H9 (cell line): ENCODE measurements around the gene ACKR1. TPM values are rescaled to one million over a fixed set of nuclear protein-coding genes. Genes with fewer than 3 reads are reported as not detected.

ENCODE experiments used
- DNase-seq: peaks from one replicate; pipeline ENCODE4 v3.0.0-alpha.2; 2017
- H2AFZ ChIP-seq: one replicate; pipeline ENCODE4 v1.6.1; 2013; ENCODE audit warnings: mild to moderate bottlenecking, low read length, control low read depth, moderate library complexity
- H2AK5ac ChIP-seq: 2 replicates; pipeline ENCODE4 v1.6.1; 2013; ENCODE audit warnings: low read length, control low read depth, mixed read lengths; ENCODE audit not compliant: insufficient read length
- H2BK120ac ChIP-seq: one replicate; pipeline ENCODE4 v1.6.1; 2013; ENCODE audit warnings: low read depth, mild to moderate bottlenecking, low read length, control low read depth, inconsistent platforms; ENCODE audit not compliant: poor library complexity, severe bottlenecking
- H2BK12ac ChIP-seq: 2 replicates; pipeline ENCODE4 v1.6.1; 2013; ENCODE audit warnings: low read length, control low read depth, mixed read lengths, low read depth; ENCODE audit not compliant: insufficient read length
- H2BK15ac ChIP-seq: 2 replicates; pipeline ENCODE4 v1.6.1; 2013; ENCODE audit warnings: low read depth, low read length, control low read depth
- H2BK20ac ChIP-seq: one replicate; pipeline ENCODE4 v1.6.1; 2013; ENCODE audit warnings: low read depth, mild to moderate bottlenecking, low read length, control low read depth, inconsistent platforms; ENCODE audit not compliant: poor library complexity, severe bottlenecking
- H2BK5ac ChIP-seq: 2 replicates; pipeline ENCODE4 v1.6.1; 2013; ENCODE audit warnings: low read length, control low read depth, mixed read lengths; ENCODE audit not compliant: insufficient read length
- H3K14ac ChIP-seq: 2 replicates; pipeline ENCODE4 v1.6.1; 2013; ENCODE audit warnings: low read length, control low read depth; ENCODE audit not compliant: insufficient read depth
- H3K18ac ChIP-seq: 2 replicates; pipeline ENCODE4 v1.6.1; 2013; ENCODE audit warnings: low read depth, mild to moderate bottlenecking, mixed read lengths, low read length, control low read depth; ENCODE audit not compliant: insufficient read length
- H3K23ac ChIP-seq: 2 replicates; pipeline ENCODE4 v1.6.1; 2013; ENCODE audit warnings: low read length, control low read depth, mixed read lengths, low read depth; ENCODE audit not compliant: insufficient read length
- H3K23me2 ChIP-seq: 2 replicates; pipeline ENCODE4 v1.6.1; 2013; ENCODE audit warnings: low read depth, mild to moderate bottlenecking, mixed read lengths, low read length, control low read depth; ENCODE audit not compliant: insufficient read length, poor library complexity, severe bottlenecking
- H3K27ac ChIP-seq: 2 replicates; pipeline ENCODE4 v1.5.1; 2013; ENCODE audit warnings: low read length, control low read depth, mixed read lengths, low read depth; ENCODE audit not compliant: insufficient read length
- H3K27me3 ChIP-seq: 2 replicates; pipeline ENCODE4 v1.6.1; 2013; ENCODE audit warnings: low read length, control low read depth, inconsistent platforms; ENCODE audit not compliant: insufficient read depth
- H3K4ac ChIP-seq: 2 replicates; pipeline ENCODE4 v1.6.1; 2013; ENCODE audit warnings: low read depth, mild to moderate bottlenecking, control low read depth, inconsistent platforms, low read length, moderate library complexity
- H3K4me1 ChIP-seq: 2 replicates; pipeline ENCODE4 v1.6.1; 2013; ENCODE audit warnings: low read length, control low read depth, inconsistent platforms; ENCODE audit not compliant: insufficient read depth
- H3K4me2 ChIP-seq: 2 replicates; pipeline ENCODE4 v1.6.1; 2013; ENCODE audit warnings: low read length, control low read depth, mixed read lengths; ENCODE audit not compliant: insufficient read length, insufficient read depth
- H3K56ac ChIP-seq: 2 replicates; pipeline ENCODE4 v1.6.1; 2013; ENCODE audit warnings: low read depth, mild to moderate bottlenecking, mixed read lengths, low read length, control low read depth; ENCODE audit not compliant: insufficient read length
- H3K79me1 ChIP-seq: 2 replicates; pipeline ENCODE4 v1.6.1; 2013; ENCODE audit warnings: low read depth, mild to moderate bottlenecking, moderate library complexity, low read length, control low read depth, inconsistent platforms; ENCODE audit not compliant: insufficient read depth, poor library complexity, severe bottlenecking
- H3K79me2 ChIP-seq: 2 replicates; pipeline ENCODE4 v1.6.1; 2013; ENCODE audit warnings: low read length, control low read depth, inconsistent platforms; ENCODE audit not compliant: insufficient read depth
- H3K9ac ChIP-seq: 2 replicates; pipeline ENCODE4 v1.6.1; 2013; ENCODE audit warnings: low read length, control low read depth, mixed read lengths; ENCODE audit not compliant: insufficient read length; ENCODE audit errors: extremely low read depth
- H3K9me3 ChIP-seq: one replicate; pipeline ENCODE4 v1.6.1; 2013; ENCODE audit warnings: low read depth, low read length, inconsistent platforms; ENCODE audit not compliant: control insufficient read depth
- H3T11ph ChIP-seq: one replicate; pipeline ENCODE4 v1.6.1; 2013; ENCODE audit warnings: mild to moderate bottlenecking, low read length, control low read depth, inconsistent platforms
- H4K20me1 ChIP-seq: one replicate; pipeline ENCODE4 v1.6.1; 2013; ENCODE audit not compliant: control insufficient read depth, insufficient read length, insufficient read depth
- H4K5ac ChIP-seq: 2 replicates; pipeline ENCODE4 v1.6.1; 2013; ENCODE audit warnings: low read depth, mild to moderate bottlenecking, mixed read lengths, low read length, control low read depth; ENCODE audit not compliant: insufficient read length
- H4K8ac ChIP-seq: replicated peaks from 2 replicates; pipeline ENCODE4 v1.6.1; 2013; ENCODE audit warnings: low read length, control low read depth, mixed read lengths, low read depth; ENCODE audit not compliant: insufficient read length
- H4K91ac ChIP-seq: 2 replicates; pipeline ENCODE4 v1.6.1; 2013; ENCODE audit warnings: low read depth, mild to moderate bottlenecking, moderate library complexity, mixed read lengths, low read length, control low read depth; ENCODE audit not compliant: insufficient read length
- H3K27ac Mint-ChIP-seq, 3 experiments: 2 replicates in 2 of 3; 3 replicates in 1 of 3; pipeline ENCODE4 v1.8.0; 2020 to 2021; ENCODE audit warnings: mixed read lengths in 3 of 3, mild to moderate bottlenecking in 1 of 3, moderate library complexity in 1 of 3
- H3K27me3 Mint-ChIP-seq: 2 replicates; pipeline ENCODE4 v1.8.0; 2021; ENCODE audit warnings: low read depth, mild to moderate bottlenecking, moderate library complexity, mixed read lengths
- H3K36me3 Mint-ChIP-seq, 3 experiments: 2 replicates in 2 of 3; 3 replicates in 1 of 3; pipeline ENCODE4 v1.8.0; 2020 to 2021; ENCODE audit warnings: low read depth in 3 of 3, mixed read lengths in 3 of 3; ENCODE audit not compliant: insufficient read depth in 1 of 3
- H3K4me1 Mint-ChIP-seq, 2 experiments: 2 replicates each; pipeline ENCODE4 v1.8.0; 2020; ENCODE audit warnings: mixed read lengths in 2 of 2
- H3K4me3 Mint-ChIP-seq, 2 experiments: 2 replicates in 1 of 2; 3 replicates in 1 of 2; pipeline ENCODE4 v1.8.0; 2020 to 2021; ENCODE audit warnings: mild to moderate bottlenecking in 2 of 2, mixed read lengths in 2 of 2, moderate library complexity in 1 of 2
- H3K9me3 Mint-ChIP-seq, 2 experiments: 2 replicates in 1 of 2; 3 replicates in 1 of 2; pipeline ENCODE4 v1.8.0; 2020; ENCODE audit warnings: mild to moderate bottlenecking in 2 of 2, mixed read lengths in 2 of 2, moderate library complexity in 1 of 2
- CTCF ChIP-seq: fragments of 200-600 bp; sonication (generic); conservative IDR thresholded peaks from 3 replicates; pipeline ENCODE4 v1.8.0; 2021; ENCODE audit warnings: antibody characterized with exemption, mild to moderate bottlenecking
- WGBS: extraction: QIAGEN DNeasy Blood & Tissue Kit; methylation state at CpG from one replicate; pipeline ENCODE4 v1.1.7; 2013; ENCODE audit warnings: missing lambda C conversion rate, low lambda C conversion rate, mixed read lengths; ENCODE audit not compliant: insufficient read length; ENCODE audit errors: extremely low coverage; 5-methylcytosine and 5-hydroxymethylcytosine counted together
- total RNA-seq: library from RNA; stranded (reverse); gene quantifications from 2 replicates; pipeline ENCODE4 v1.2.1, GENCODE V29; 2021

ACKR1 gene
- total RNA-seq, 1 experiment from 2014 or later = 0.26 TPM

GRCh38 chr1:159173320-159173719 is 31.4 kb upstream of the ACKR1 start:
- no peaks in the 10 kb centered on the region for H3K4me1 ChIP-seq
- no peak overlapping the region for H2BK12ac ChIP-seq
- H3K56ac ChIP-seq = no peak overlapping the region
- no peak for TF ChIP-seq CTCF
- no peaks in the 10 kb centered on the region for H3K79me1 ChIP-seq
- no peak overlapping the region for H4K5ac ChIP-seq
- no peak overlapping the region for H2BK120ac ChIP-seq
- DNase-seq = no peak
- peak overlapping the region in 1 of 3 experiments; percentile 20; a peak in 1 of 7 replicates for H3K27ac Mint-ChIP-seq
- no peak overlapping the region for H3K18ac ChIP-seq
- peaks cover 12 to 21% of the 10 kb centered on the region in 2 experiments for H3K4me1 Mint-ChIP-seq
- no peak overlapping the region for H3K14ac ChIP-seq
- H3K36me3 Mint-ChIP-seq = no peaks in the 10 kb centered on the region
- no peaks in the 10 kb centered on the region for H3K9me3 ChIP-seq
- H3K27ac ChIP-seq = no peak overlapping the region
- no CpG with 5 or more reads among the region's 7 CpGs for WGBS
- H3K27me3 Mint-ChIP-seq = peaks cover 44% of the 10 kb centered on the region
- H2AK5ac ChIP-seq = no peak overlapping the region
- no peak overlapping the region for H3K23ac ChIP-seq
- H2BK15ac ChIP-seq = no peak overlapping the region
- H3K79me2 ChIP-seq = no peaks in the 10 kb centered on the region
- H3K4me3 Mint-ChIP-seq = peak overlapping the region; percentile 72 to 97
- H2AFZ ChIP-seq = no peak overlapping the region
- H3K4ac ChIP-seq = no peak overlapping the region
- no peak overlapping the region for H4K8ac ChIP-seq
- H3K9me3 Mint-ChIP-seq = no peaks in the 10 kb centered on the region
- H3K4me2 ChIP-seq = peak overlapping the region; percentile 95
- no peaks in the 10 kb centered on the region for H4K20me1 ChIP-seq
- H2BK5ac ChIP-seq = no peak overlapping the region
- H3T11ph ChIP-seq = no peak overlapping the region
- H3K23me2 ChIP-seq = peaks cover 9% of the 10 kb centered on the region
- H3K9ac ChIP-seq = no peak overlapping the region
- H4K91ac ChIP-seq = no peak overlapping the region
- no peaks in the 10 kb centered on the region for H3K27me3 ChIP-seq
- H2BK20ac ChIP-seq = no peak overlapping the region
